ACHN (cell line): ENCODE data around the gene NYAP1.
A peak's percentile ranks its signal among the peaks of the same experiment; 100 is the strongest.
"Not testable (repeated sequence)": the region's sequence is repeated elsewhere in the genome, so short reads cannot be mapped to it uniquely, and the experiment has no call there.

Experiments used
- DNase-seq: peaks from one replicate; pipeline ENCODE4 v3.0.0-alpha.2; 2015
- in situ Hi-C: cut with HindIII; loops from 2 replicates; pipeline ENCODE4 v1.10.0; 2017; ENCODE audit warnings: low sequenced_read_pairs, low pct_ligation_motif_present, low pct_unique_long_range_greater_than_20kb

NYAP1 gene

DNA sequence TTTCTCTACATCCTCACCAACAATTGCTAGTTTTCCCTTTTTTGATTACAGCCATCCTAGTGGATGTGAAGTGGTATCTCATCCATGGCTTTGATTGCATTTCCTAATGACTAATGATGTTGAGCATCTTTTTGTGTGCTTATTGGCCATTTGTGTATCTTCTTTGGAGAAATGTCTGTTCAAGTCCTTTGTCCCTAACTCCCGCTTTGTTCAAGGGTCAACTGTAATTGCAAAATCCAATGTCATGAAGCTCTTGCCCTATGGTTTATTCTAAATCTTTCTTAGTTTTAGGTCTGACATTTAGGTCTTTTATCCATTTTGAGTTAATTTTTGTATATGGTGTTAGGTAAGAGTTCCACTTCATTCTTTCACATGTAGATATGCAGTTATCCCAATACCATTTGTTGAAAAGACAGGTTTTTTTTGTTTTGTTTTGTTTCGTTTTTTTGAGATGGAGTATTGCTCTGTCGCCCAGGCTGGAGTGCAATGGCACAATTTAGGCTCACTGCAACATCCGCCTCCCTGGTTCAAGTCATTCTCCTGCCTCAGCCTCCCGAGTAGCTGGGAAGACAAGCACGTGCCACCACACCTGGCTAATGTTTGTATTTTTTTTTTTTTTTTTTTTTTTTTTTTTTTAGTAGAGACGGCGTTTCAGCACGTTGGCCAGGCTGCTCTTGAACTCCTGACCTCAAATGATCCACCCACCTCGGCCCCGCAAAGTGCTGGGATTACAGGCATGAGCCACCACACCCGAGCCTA is 44.6 kb downstream of the NYAP1 start:
- in situ Hi-C loops: not testable (repeated sequence)

DNA sequence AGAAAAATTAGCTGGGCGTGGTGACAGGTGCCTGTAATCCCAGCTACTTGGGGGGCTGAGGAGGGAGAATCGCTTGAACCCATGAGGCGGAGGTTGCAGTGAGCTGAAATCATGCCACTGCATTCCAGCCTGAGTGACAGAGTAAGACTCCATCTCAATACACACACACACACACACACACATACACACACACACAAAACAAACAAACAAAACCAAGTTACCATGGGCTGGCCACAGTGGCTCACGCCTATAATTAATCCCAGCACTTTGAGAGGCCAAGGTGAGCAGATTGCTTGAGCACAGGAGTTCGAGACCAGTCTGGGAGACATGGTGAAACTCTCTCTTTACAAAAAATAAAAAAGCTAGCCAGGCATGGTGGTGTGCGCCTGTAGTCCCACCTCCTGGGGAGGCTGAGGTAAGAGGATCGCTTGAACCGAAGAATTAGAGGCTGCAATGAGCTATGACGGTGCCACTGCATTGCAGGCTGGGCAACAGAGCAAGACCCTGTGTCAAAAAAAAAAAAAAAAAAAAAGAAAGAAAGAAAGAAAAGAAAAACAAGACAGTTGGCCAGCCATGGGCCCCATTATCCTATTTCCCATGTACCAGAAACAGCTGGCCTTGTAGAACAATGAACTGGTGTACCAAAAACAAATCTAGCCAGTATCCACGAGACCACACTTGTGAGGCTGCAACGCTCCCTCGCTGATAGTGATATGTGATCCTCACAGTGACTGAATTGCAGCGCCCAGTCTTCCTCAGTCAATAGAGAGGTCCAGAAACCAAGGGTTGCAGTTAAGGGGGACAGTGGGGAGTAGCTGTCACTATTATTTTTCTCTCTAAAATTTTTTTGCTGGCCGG is 48.7 kb downstream of the NYAP1 start:
- DNase-seq: no peak
- in situ Hi-C loops: no loop called here

More for the DNA sequence above, 44.6 kb downstream of the NYAP1 start:
- not testable (repeated sequence) for DNase-seq

DNA sequence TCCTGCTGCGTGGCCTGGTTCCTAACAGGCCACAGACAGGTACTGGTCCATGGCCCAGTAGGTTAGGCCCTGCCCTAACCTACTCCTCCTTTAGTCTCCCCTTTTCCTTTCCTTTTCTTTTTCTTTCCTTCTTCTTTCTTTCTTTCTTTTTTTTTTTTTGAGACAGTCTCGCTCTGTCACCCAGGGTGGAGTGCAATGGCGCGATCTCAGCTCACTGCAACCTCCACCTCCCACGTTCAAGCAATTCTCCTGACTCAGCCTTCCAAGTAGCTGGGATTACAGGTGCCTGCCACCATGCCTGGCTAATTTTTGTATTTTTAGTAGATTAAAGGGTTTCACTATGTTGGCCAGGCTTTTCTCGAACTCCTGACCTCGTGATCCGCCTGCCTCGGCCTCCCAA is 52.3 kb downstream of the NYAP1 start:
- DNase-seq, in situ Hi-C loops: not testable (repeated sequence)

GRCh38 chr7:100536695-100537094 is 53.0 kb downstream of the NYAP1 start:
- in situ Hi-C loops, DNase-seq: not testable (repeated sequence)

- DNase-seq: no peak
- in situ Hi-C loops: no loop called here
These were observed 54.6 kb downstream of the NYAP1 start for GRCh38 chr7:100538348-100538653.

DNA sequence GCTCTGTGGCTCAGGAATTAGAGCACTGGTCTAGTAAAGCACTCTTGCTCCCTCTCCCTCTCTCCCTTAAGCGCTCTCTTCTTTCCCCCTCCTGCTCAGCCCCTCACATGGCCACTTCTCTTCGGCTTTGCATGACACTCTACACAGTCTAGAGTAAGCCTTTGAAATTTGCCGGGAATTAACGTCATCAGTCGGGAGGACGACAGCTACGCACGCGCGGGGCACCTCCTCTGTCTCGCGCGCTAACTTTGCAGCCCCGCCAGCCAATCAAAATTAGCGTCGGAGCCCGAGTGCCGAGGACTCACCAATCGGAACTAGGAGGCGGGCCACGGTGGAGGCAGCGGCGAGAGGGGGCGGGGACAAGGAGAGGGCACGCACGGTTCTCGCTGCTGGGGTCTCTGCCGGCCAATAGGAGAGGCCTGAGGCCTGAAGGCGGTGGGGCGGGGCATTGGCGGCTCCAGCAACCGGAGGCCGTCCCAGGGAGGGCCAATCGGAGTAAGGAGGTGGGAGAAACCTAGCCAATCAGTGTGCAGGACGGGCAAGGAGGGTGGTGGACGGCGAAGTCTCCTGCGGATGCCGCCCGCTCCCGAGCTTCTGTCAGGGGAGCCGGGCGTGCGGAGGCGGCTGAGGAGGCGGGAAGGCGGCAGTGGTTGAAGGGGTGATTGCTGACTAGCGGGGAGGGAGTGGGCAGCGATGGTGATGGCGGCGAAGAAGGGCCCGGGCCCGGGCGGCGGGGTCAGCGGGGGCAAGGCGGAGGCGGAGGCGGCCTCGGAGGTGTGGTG is 55.1 kb downstream of the NYAP1 start, which contains the start of gene AGFG2:
Gene AGFG2, plus strand, starts transcription at position 550 of the 782 bp plus-strand sequence. Its CDS starts 144 bp downstream, at position 694.
- in situ Hi-C loops: no loop called here

GRCh38 chr7:100539436-100540006 is 55.8 kb downstream of the NYAP1 start:
- in situ Hi-C loops: no loop called here
- DNase-seq: no peak

More for the DNA sequence above, 55.1 kb downstream of the NYAP1 start, which contains the start of gene AGFG2:
- DNase-seq: peak; percentile 100

GRCh38 chr7:100540073-100540723 is 56.5 kb downstream of the NYAP1 start:
- DNase-seq: peak; percentile 28
- in situ Hi-C loops: no loop called here

DNA sequence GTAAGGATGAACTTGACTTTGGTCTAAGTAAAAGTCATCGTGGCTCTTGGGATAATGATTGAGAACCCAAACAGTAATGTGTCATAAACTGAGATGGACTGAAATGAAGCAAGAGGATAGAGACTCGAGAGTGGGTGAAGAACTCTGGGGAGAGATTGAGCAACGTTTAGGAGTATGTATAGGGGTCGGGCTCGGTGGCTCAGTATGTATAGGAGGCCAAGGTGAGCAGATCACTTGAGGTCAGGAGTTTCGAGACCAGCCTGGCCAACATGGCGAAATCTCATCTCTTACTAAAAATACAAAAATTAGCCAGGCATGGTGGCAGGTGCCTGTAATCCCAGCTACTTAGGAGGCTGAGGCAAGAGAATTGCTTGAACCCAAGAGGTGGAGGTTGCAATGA is 57.6 kb downstream of the NYAP1 start:
- DNase-seq, in situ Hi-C loops: not testable (repeated sequence)

DNA sequence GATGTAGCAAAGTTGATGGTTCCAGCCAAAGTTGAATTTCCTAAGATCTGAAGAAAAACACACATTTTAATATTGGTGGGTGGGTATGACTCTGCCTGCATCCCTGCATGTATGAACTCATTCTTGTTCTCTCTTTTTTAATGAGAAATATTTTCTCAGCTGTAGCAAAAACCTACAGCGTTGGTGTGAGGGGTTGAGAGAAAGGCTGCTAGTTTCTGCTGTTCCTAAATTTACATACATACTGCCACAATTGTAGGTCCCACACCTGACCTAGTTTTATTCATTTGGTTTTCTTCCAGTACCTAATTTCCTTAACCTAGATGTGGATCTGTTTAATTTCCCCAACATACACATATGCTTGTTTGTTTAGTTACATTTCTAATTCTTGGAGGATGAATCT is 59.9 kb downstream of the NYAP1 start:
- DNase-seq: no peak
- in situ Hi-C loops: no loop called here

DNA sequence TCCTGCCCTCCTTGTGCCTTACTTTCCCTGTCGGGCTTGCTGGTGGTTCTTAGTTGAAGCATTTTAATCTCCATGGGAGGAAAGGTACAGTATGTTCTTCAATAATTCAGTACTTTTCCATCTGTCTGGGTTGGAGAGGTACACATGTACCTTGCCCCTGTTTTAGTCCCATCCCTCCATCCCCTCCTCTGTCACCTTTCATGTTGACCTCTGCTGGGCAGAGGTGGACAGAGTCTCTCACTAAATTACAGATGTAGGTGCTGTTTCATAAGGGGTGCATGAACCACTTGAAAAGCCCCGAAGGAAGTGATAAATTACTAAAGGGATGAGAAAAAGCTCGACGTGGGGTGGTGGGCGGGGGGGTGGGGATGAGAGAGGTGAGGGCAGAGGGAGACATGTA is 60.7 kb downstream of the NYAP1 start:
- in situ Hi-C loops: no loop called here

More for the DNA sequence above, 60.7 kb downstream of the NYAP1 start:
- DNase-seq: no peak
